ENCODE results near the gene B3GAT2.

The B3GAT2 gene

GRCh38 chr6:70852667-70853246 is 104.1 kb downstream of the B3GAT2 start:
- no peaks in the 10 kb centered on the region for H3K9me3 ChIP-seq (ENCODE audit: control insufficient read depth, low read length)
- H3K27me3 ChIP-seq (ENCODE audit: control insufficient read depth, insufficient read depth, low read length) = no peaks in the 10 kb centered on the region
- H3K4me3 ChIP-seq (ENCODE audit: low read length) = no peak overlapping the region
- H3K9ac ChIP-seq (ENCODE audit: low read length) = no peak overlapping the region
- no peaks in the 10 kb centered on the region for H3K4me1 ChIP-seq (ENCODE audit: control insufficient read depth, insufficient read depth, low read length)
- H3K36me3 ChIP-seq (ENCODE audit: control insufficient read depth, insufficient read depth, low read length) = no peaks in the 10 kb centered on the region

GRCh38 chr6:70849348-70850069 is 107.4 kb downstream of the B3GAT2 start:
- Histone ChIP-seq H3K4me3 (ENCODE audit: low read length) (no peak overlapping the region), H3K9ac (ENCODE audit: low read length) (no peak overlapping the region), H3K4me1 (ENCODE audit: control insufficient read depth, insufficient read depth, low read length) (no peaks in the 10 kb centered on the region)

GRCh38 chr6:70847106-70848084 is 109.5 kb downstream of the B3GAT2 start:
- Histone ChIP-seq H3K9me3 (ENCODE audit: control insufficient read depth, low read length) (no peaks in the 10 kb centered on the region), H3K27me3 (ENCODE audit: control insufficient read depth, insufficient read depth, low read length) (no peaks in the 10 kb centered on the region), H3K4me1 (ENCODE audit: control insufficient read depth, insufficient read depth, low read length) (no peaks in the 10 kb centered on the region), H3K9ac (ENCODE audit: low read length) (no peak overlapping the region), H3K4me3 (ENCODE audit: low read length) (no peak overlapping the region), H3K36me3 (ENCODE audit: control insufficient read depth, insufficient read depth, low read length) (no peaks in the 10 kb centered on the region)

More at GRCh38 chr6:70849348-70850069, 107.4 kb downstream of the B3GAT2 start:
- Histone ChIP-seq H3K27me3 (ENCODE audit: control insufficient read depth, insufficient read depth, low read length) (no peaks in the 10 kb centered on the region), H3K36me3 (ENCODE audit: control insufficient read depth, insufficient read depth, low read length) (no peaks in the 10 kb centered on the region), H3K9me3 (ENCODE audit: control insufficient read depth, low read length) (no peaks in the 10 kb centered on the region)

GRCh38 chr6:70846207-70846835 is 110.5 kb downstream of the B3GAT2 start:
- H3K4me1 ChIP-seq (ENCODE audit: control insufficient read depth, insufficient read depth, low read length) = no peaks in the 10 kb centered on the region
- H3K4me3 ChIP-seq (ENCODE audit: low read length) = no peak overlapping the region
- H3K9ac ChIP-seq (ENCODE audit: low read length) = no peak overlapping the region
- no peaks in the 10 kb centered on the region for H3K27me3 ChIP-seq (ENCODE audit: control insufficient read depth, insufficient read depth, low read length)
- no peaks in the 10 kb centered on the region for H3K9me3 ChIP-seq (ENCODE audit: control insufficient read depth, low read length)
- no peaks in the 10 kb centered on the region for H3K36me3 ChIP-seq (ENCODE audit: control insufficient read depth, insufficient read depth, low read length)

GRCh38 chr6:70844301-70844700 is 112.6 kb downstream of the B3GAT2 start:
- H3K36me3 ChIP-seq (ENCODE audit: control insufficient read depth, insufficient read depth, low read length) = no peaks in the 10 kb centered on the region
- H3K27me3 ChIP-seq (ENCODE audit: control insufficient read depth, insufficient read depth, low read length) = no peaks in the 10 kb centered on the region
- H3K4me3 ChIP-seq (ENCODE audit: low read length) = no peak overlapping the region
- H3K9ac ChIP-seq (ENCODE audit: low read length) = no peak overlapping the region
- no peaks in the 10 kb centered on the region for H3K4me1 ChIP-seq (ENCODE audit: control insufficient read depth, insufficient read depth, low read length)
- no peaks in the 10 kb centered on the region for H3K9me3 ChIP-seq (ENCODE audit: control insufficient read depth, low read length)

- Histone ChIP-seq H3K9ac (ENCODE audit: low read length) (no peak overlapping the region), H3K4me1 (ENCODE audit: control insufficient read depth, insufficient read depth, low read length) (no peaks in the 10 kb centered on the region), H3K9me3 (ENCODE audit: control insufficient read depth, low read length) (no peaks in the 10 kb centered on the region), H3K36me3 (ENCODE audit: control insufficient read depth, insufficient read depth, low read length) (no peaks in the 10 kb centered on the region), H3K27me3 (ENCODE audit: control insufficient read depth, insufficient read depth, low read length) (no peaks in the 10 kb centered on the region), H3K4me3 (ENCODE audit: low read length) (no peak overlapping the region)
Measured at GRCh38 chr6:70843328-70843918, 113.4 kb downstream of the B3GAT2 start.

- no peaks in the 10 kb centered on the region for H3K36me3 ChIP-seq (ENCODE audit: control insufficient read depth, insufficient read depth, low read length)
- no peak overlapping the region for H3K4me3 ChIP-seq (ENCODE audit: low read length)
- H3K9me3 ChIP-seq (ENCODE audit: control insufficient read depth, low read length) = no peaks in the 10 kb centered on the region
- no peaks in the 10 kb centered on the region for H3K27me3 ChIP-seq (ENCODE audit: control insufficient read depth, insufficient read depth, low read length)
- no peaks in the 10 kb centered on the region for H3K4me1 ChIP-seq (ENCODE audit: control insufficient read depth, insufficient read depth, low read length)
- no peak overlapping the region for H3K9ac ChIP-seq (ENCODE audit: low read length)
Measured at GRCh38 chr6:70842541-70842940, 114.3 kb downstream of the B3GAT2 start.

GRCh38 chr6:70841112-70841511 is 115.7 kb downstream of the B3GAT2 start:
- Histone ChIP-seq H3K27me3 (ENCODE audit: control insufficient read depth, insufficient read depth, low read length) (no peaks in the 10 kb centered on the region), H3K4me3 (ENCODE audit: low read length) (no peak overlapping the region), H3K9ac (ENCODE audit: low read length) (no peak overlapping the region), H3K36me3 (ENCODE audit: control insufficient read depth, insufficient read depth, low read length) (no peaks in the 10 kb centered on the region), H3K9me3 (ENCODE audit: control insufficient read depth, low read length) (no peaks in the 10 kb centered on the region), H3K4me1 (ENCODE audit: control insufficient read depth, insufficient read depth, low read length) (no peaks in the 10 kb centered on the region)

GRCh38 chr6:70839286-70840266 is 117.3 kb downstream of the B3GAT2 start:
- Histone ChIP-seq H3K4me3 (ENCODE audit: low read length) (no peak overlapping the region), H3K9ac (ENCODE audit: low read length) (no peak overlapping the region), H3K36me3 (ENCODE audit: control insufficient read depth, insufficient read depth, low read length) (no peaks in the 10 kb centered on the region), H3K9me3 (ENCODE audit: control insufficient read depth, low read length) (no peaks in the 10 kb centered on the region), H3K4me1 (ENCODE audit: control insufficient read depth, insufficient read depth, low read length) (no peaks in the 10 kb centered on the region), H3K27me3 (ENCODE audit: control insufficient read depth, insufficient read depth, low read length) (no peaks in the 10 kb centered on the region)

GRCh38 chr6:70838907-70839285 is 118.0 kb downstream of the B3GAT2 start:
- H3K36me3 ChIP-seq (ENCODE audit: control insufficient read depth, insufficient read depth, low read length) = no peaks in the 10 kb centered on the region
- no peaks in the 10 kb centered on the region for H3K27me3 ChIP-seq (ENCODE audit: control insufficient read depth, insufficient read depth, low read length)
- no peak overlapping the region for H3K4me3 ChIP-seq (ENCODE audit: low read length)
- H3K9me3 ChIP-seq (ENCODE audit: control insufficient read depth, low read length) = no peaks in the 10 kb centered on the region
- no peak overlapping the region for H3K9ac ChIP-seq (ENCODE audit: low read length)
- H3K4me1 ChIP-seq (ENCODE audit: control insufficient read depth, insufficient read depth, low read length) = no peaks in the 10 kb centered on the region

- Histone ChIP-seq H3K4me3 (ENCODE audit: low read length) (no peak overlapping the region), H3K27me3 (ENCODE audit: control insufficient read depth, insufficient read depth, low read length) (no peaks in the 10 kb centered on the region), H3K36me3 (ENCODE audit: control insufficient read depth, insufficient read depth, low read length) (no peaks in the 10 kb centered on the region), H3K9ac (ENCODE audit: low read length) (no peak overlapping the region), H3K4me1 (ENCODE audit: control insufficient read depth, insufficient read depth, low read length) (no peaks in the 10 kb centered on the region), H3K9me3 (ENCODE audit: control insufficient read depth, low read length) (no peaks in the 10 kb centered on the region)
Measured at GRCh38 chr6:70834520-70834919, 122.3 kb downstream of the B3GAT2 start.
